SK-N-SH (cell line): ENCODE measurements around the gene KRTAP29-1. TPM values are rescaled to one million over a fixed set of nuclear protein-coding genes. Genes with fewer than 3 reads are reported as not detected.

ENCODE experiments used
- CTCF ChIA-PET: fragments of 300-600, 350-600 bp; formaldehyde crosslinking; extraction: SDS; loops from one replicate; lab custom pipeline; 2021; lab: Yijun Ruan, JAX
- POLR2A ChIA-PET: fragments of 350-600 bp; sonication (Branson Sonifier 250); formaldehyde crosslinking; extraction: SDS; loops from one replicate; lab custom pipeline; 2020; ENCODE audit warnings: antibody characterized with exemption, inconsistent platforms; lab: Yijun Ruan, JAX
- DNase-seq: peaks from one replicate; pipeline ENCODE4 v3.0.0; 2012
- H2AFZ ChIP-seq: fragments of 200-600 bp; sonication (generic); 2 replicates; pipeline ENCODE4 v1.8.1; 2016; ENCODE audit warnings: antibody characterized with exemption, mild to moderate bottlenecking, low read depth
- H3F3A ChIP-seq: fragments of 200-600 bp; sonication (generic); replicated peaks from 2 replicates; pipeline ENCODE3; 2016; ENCODE audit warnings: antibody characterized with exemption, mild to moderate bottlenecking; ENCODE audit not compliant: insufficient read depth
- H3K27ac ChIP-seq, 2 experiments: fragments of 200-500 bp in 1 of 2; fragments of 200-600 bp in 1 of 2; sonication (Bioruptor generic) in 1 of 2; sonication (generic), shearing (Covaris generic) in 1 of 2; 2 replicates each; pipeline versions ENCODE4 v1.5.1 to v1.6.1; 2014 to 2016; ENCODE audit warnings: low read depth in 2 of 2, inconsistent platforms in 1 of 2, low read length in 1 of 2, mild to moderate bottlenecking in 1 of 2, mixed read lengths in 1 of 2
- H3K27me3 ChIP-seq: fragments of 200-600 bp; sonication (generic), shearing (Covaris generic); 2 replicates; pipeline ENCODE4 v1.6.1; 2016; ENCODE audit warnings: mixed run types; ENCODE audit not compliant: insufficient read depth
- H3K36me3 ChIP-seq, 2 experiments: fragments of 200-500 bp in 1 of 2; fragments of 200-600 bp in 1 of 2; sonication (Bioruptor generic) in 1 of 2; sonication (generic) in 1 of 2; replicated peaks in 1 of 2; 2 replicates each; pipeline versions ENCODE3 to v1.5.1; 2014 to 2016; ENCODE audit warnings: low read length in 1 of 2, mild to moderate bottlenecking in 1 of 2; ENCODE audit not compliant: insufficient read depth in 2 of 2, control insufficient read depth in 1 of 2
- H3K4me1 ChIP-seq, 2 experiments: fragments of 200-500 bp in 1 of 2; fragments of 200-600 bp in 1 of 2; sonication (Bioruptor generic) in 1 of 2; sonication (generic), shearing (Covaris generic) in 1 of 2; 2 replicates each; pipeline versions ENCODE4 v1.5.1 to v1.6.1; 2014 to 2016; ENCODE audit warnings: low read depth in 1 of 2, low read length in 1 of 2, mixed run types in 1 of 2; ENCODE audit not compliant: insufficient read depth in 2 of 2, control insufficient read depth in 1 of 2
- H3K4me2 ChIP-seq: fragments of 200-600 bp; sonication (generic), shearing (Covaris generic); 2 replicates; pipeline ENCODE4 v1.6.1; 2017; ENCODE audit warnings: mixed run types
- H3K4me3 ChIP-seq, 2 experiments: fragments of 200-500 bp in 1 of 2; fragments of 200-600 bp in 1 of 2; sonication (Bioruptor generic) in 1 of 2; sonication (generic), shearing (Covaris generic) in 1 of 2; 2 replicates each; pipeline versions ENCODE4 v1.5.1 to v1.8.1; 2014 to 2016; ENCODE audit warnings: low read depth in 2 of 2, inconsistent platforms in 1 of 2, low read length in 1 of 2, mild to moderate bottlenecking in 1 of 2, mixed read lengths in 1 of 2, moderate library complexity in 1 of 2
- H3K79me2 ChIP-seq: fragments of 200-600 bp; sonication (generic); 2 replicates; pipeline ENCODE4 v1.8.1; 2017; ENCODE audit warnings: mild to moderate bottlenecking; ENCODE audit not compliant: insufficient read depth
- H3K9ac ChIP-seq: fragments of 200-600 bp; sonication (generic); 2 replicates; pipeline ENCODE4 v1.6.1; 2017; ENCODE audit warnings: mixed run types
- H3K9me2 ChIP-seq: fragments of 200-600 bp; sonication (generic); 2 replicates; pipeline ENCODE4 v1.6.1; 2017; ENCODE audit warnings: mixed run types
- H3K9me3 ChIP-seq: fragments of 200-600 bp; sonication (generic); 2 replicates; pipeline ENCODE4 v1.6.1; 2017; ENCODE audit warnings: mixed run types, mild to moderate bottlenecking, moderate library complexity
- H4K20me1 ChIP-seq: fragments of 200-600 bp; sonication (generic); 2 replicates; pipeline ENCODE4 v1.6.1; 2017; ENCODE audit warnings: mild to moderate bottlenecking, mixed run types; ENCODE audit not compliant: insufficient read depth
- CHD2 ChIP-seq: fragments of 150-350 bp; IDR thresholded peaks from 2 replicates; pipeline ENCODE4 v1.6.1; 2018; ENCODE audit warnings: low read length; ENCODE audit not compliant: partially characterized antibody
- CTCF ChIP-seq: fragments of 200-600 bp; sonication (generic); IDR thresholded peaks from 2 replicates; pipeline ENCODE4 v1.6.1; 2017; ENCODE audit warnings: antibody characterized with exemption, mild to moderate bottlenecking, moderate library complexity
- ELF1 ChIP-seq: IDR thresholded peaks from 2 replicates; pipeline ENCODE4 v1.4.0; 2012
- EZH2phosphoT487 ChIP-seq: fragments of 200-600 bp; sonication (generic); IDR thresholded peaks from 2 replicates; pipeline ENCODE4 v1.6.1; 2017; ENCODE audit warnings: low read depth, mixed run types, mild to moderate bottlenecking, antibody characterized with exemption, moderate library complexity, borderline replicate concordance
- FOXM1 ChIP-seq: IDR thresholded peaks from 2 replicates; pipeline ENCODE4 v1.4.0; 2012; ENCODE audit warnings: low read depth, mild to moderate bottlenecking
- GATA2 ChIP-seq: sonication (generic); formaldehyde crosslinking; IDR thresholded peaks from 2 replicates; pipeline ENCODE4 v1.5.0; 2020; ENCODE audit warnings: mild to moderate bottlenecking, missing genetic modification reagents
- JUND ChIP-seq: IDR thresholded peaks from 2 replicates; pipeline ENCODE4 v1.4.0; 2012
- MAX ChIP-seq: IDR thresholded peaks from 2 replicates; pipeline ENCODE4 v1.4.0; 2012; ENCODE audit warnings: low read depth
- MEF2A ChIP-seq: IDR thresholded peaks from 2 replicates; pipeline ENCODE4 v1.4.0; 2012; ENCODE audit warnings: low read depth, borderline replicate concordance
- MXI1 ChIP-seq: IDR thresholded peaks from 2 replicates; pipeline ENCODE4 v1.6.1; 2012; ENCODE audit warnings: mild to moderate bottlenecking, low read depth, low read length, improper control_type of control experiment
- POLR2AphosphoS5 ChIP-seq: IDR thresholded peaks from 2 replicates; pipeline ENCODE4 v1.6.1; 2012; ENCODE audit warnings: low read depth, low read length
- RAD21 ChIP-seq: IDR thresholded peaks from 2 replicates; pipeline ENCODE4 v1.6.1; 2012; ENCODE audit warnings: mild to moderate bottlenecking, low read length
- RFX5 ChIP-seq: IDR thresholded peaks from 2 replicates; pipeline ENCODE4 v1.6.1; 2012; ENCODE audit warnings: mild to moderate bottlenecking, improper control_type of control experiment, low read length
- RXRA ChIP-seq: IDR thresholded peaks from 2 replicates; pipeline ENCODE4 v1.4.0; 2012; ENCODE audit warnings: low read depth, mild to moderate bottlenecking, borderline replicate concordance
- SMC3 ChIP-seq: IDR thresholded peaks from 2 replicates; pipeline ENCODE4 v1.6.1; 2012; ENCODE audit warnings: low read depth, low read length, improper control_type of control experiment
- TAF1 ChIP-seq: IDR thresholded peaks from 2 replicates; pipeline ENCODE4 v1.6.1; 2012; ENCODE audit warnings: low read depth, mild to moderate bottlenecking, low read length, moderate library complexity, borderline replicate concordance
- TEAD4 ChIP-seq: IDR thresholded peaks from 2 replicates; pipeline ENCODE4 v1.4.0; 2012; ENCODE audit warnings: mild to moderate bottlenecking, borderline replicate concordance; ENCODE audit not compliant: insufficient read depth
- USF1 ChIP-seq: IDR thresholded peaks from 2 replicates; pipeline ENCODE4 v1.4.0; 2012; ENCODE audit warnings: low read depth, borderline replicate concordance
- ZBTB33 ChIP-seq: IDR thresholded peaks from 2 replicates; pipeline ENCODE4 v1.4.0; 2012; ENCODE audit warnings: low read depth, borderline replicate concordance
- WGBS: methylation state at CpG from one replicate; pipeline ENCODE4 v1.1.6; 2017; ENCODE audit warnings: low lambda C conversion rate; 5-methylcytosine and 5-hydroxymethylcytosine counted together
- polyA plus RNA-seq, 3 experiments: library from polyadenylated mRNA; depleted of rRNA; stranded (reverse); fragments of >200 nt; gene quantifications; 2 replicates each; pipeline ENCODE4 v1.2.3, GENCODE V29; 2012

KRTAP29-1 gene
- polyA plus RNA-seq, 1 of the 3 experiments (the other 2 are of a cell fraction), result not detected

- ChIA-PET POLR2A (no interaction called here), CTCF (no interaction called here)
- Histone ChIP-seq H3K27ac (no peak overlapping the region), H3K79me2 (no peaks in the 10 kb centered on the region), H3K9me2 (no peaks in the 10 kb centered on the region), H3F3A (no peaks in the 10 kb centered on the region), H4K20me1 (no peaks in the 10 kb centered on the region), H3K9me3 (no peaks in the 10 kb centered on the region), H2AFZ (no peak overlapping the region), H3K9ac (no peak overlapping the region), H3K4me2 (no peak overlapping the region), H3K36me3 (no peaks in the 10 kb centered on the region), H3K4me3 (no peak overlapping the region), H3K27me3 (peaks cover 48% of the 10 kb centered on the region; the same call in 1 of the 2 replicates), H3K4me1 (peaks cover 0 to 3% of the 10 kb centered on the region in 2 experiments; a peak in 1 of 4 replicates)
- no peak for DNase-seq
- 23% methylated on average over 1 of the region's 1 CpG for WGBS
- TF ChIP-seq GATA2, result no peak
- no peak for TF ChIP-seq RAD21
- TF ChIP-seq MAX, result no peak
- no peak for TF ChIP-seq MEF2A
- no peak for TF ChIP-seq RFX5
- TF ChIP-seq ZBTB33, result no peak
- TF ChIP-seq TEAD4, result no peak
- no peak for TF ChIP-seq POLR2AphosphoS5
- no peak for TF ChIP-seq ELF1
- no peak for TF ChIP-seq RXRA
- no peak for TF ChIP-seq SMC3
Measured at GRCh38 chr17:41296846-41297245, 5.8 kb downstream of the KRTAP29-1 start.

GRCh38 chr17:41294016-41294415, 8.6 kb downstream of the KRTAP29-1 start:
- Histone ChIP-seq H2AFZ (no peak overlapping the region), H3K9ac (no peak overlapping the region), H3K9me3 (no peaks in the 10 kb centered on the region), H3K9me2 (no peaks in the 10 kb centered on the region), H3K4me3 (no peak overlapping the region), H3K27me3 (peaks cover 55% of the 10 kb centered on the region; the same call in 1 of the 2 replicates), H3F3A (no peaks in the 10 kb centered on the region), H3K36me3 (no peaks in the 10 kb centered on the region), H3K79me2 (no peaks in the 10 kb centered on the region), H4K20me1 (no peaks in the 10 kb centered on the region), H3K27ac (no peak overlapping the region), H3K4me1 (no peaks in the 10 kb centered on the region), H3K4me2 (no peak overlapping the region)
- no peak for TF ChIP-seq EZH2phosphoT487
- TF ChIP-seq CTCF, result no peak
- no peak for TF ChIP-seq CHD2
- no peak for TF ChIP-seq JUND
- TF ChIP-seq SMC3, result no peak
- TF ChIP-seq USF1, result no peak
- TF ChIP-seq FOXM1, result no peak
- no peak for TF ChIP-seq TAF1
- TF ChIP-seq RFX5, result no peak
- no peak for TF ChIP-seq MXI1
- POLR2A ChIA-PET, result no interaction called here
- CTCF ChIA-PET, result interaction anchor here (1.5 kb wide), 1 partner anchor 19 kb away, joined by 4 read pairs; no protein-coding TSS in a partner anchor
- DNase-seq, result no peak
- 16% methylated on average over 1 of the region's 1 CpG for WGBS
